A673 (cell line): ENCODE measurements around the gene MUC20. TPM values are rescaled to one million over a fixed set of nuclear protein-coding genes. Genes with fewer than 3 reads are reported as not detected.
"Not testable (repeated sequence)": the region's sequence is repeated elsewhere in the genome, so short reads cannot be mapped to it uniquely, and the experiment has no call there.

Experiments
- BruUV-seq: library from RNA; stranded (reverse); fragments of 400-500 nt; replicated peaks from 2 replicates; lab custom pipeline; 2021; lab: Mats Ljungman, UMichigan
- CTCF ChIA-PET: fragments of 300-600 bp; sonication (Branson Sonifier 250); formaldehyde crosslinking; loops from one replicate; lab custom pipeline; 2022; ENCODE audit warnings: antibody characterized with exemption; lab: Charles Lee
- POLR2A ChIA-PET: fragments of 300-600 bp; sonication (Branson Sonifier 250); formaldehyde crosslinking; loops from one replicate; lab custom pipeline; 2022; ENCODE audit warnings: antibody characterized with exemption; ENCODE audit not compliant: low non-redundant PET; lab: Charles Lee
- DNase-seq: peaks from one replicate; pipeline ENCODE4 v3.0.0-alpha.2; 2015; ENCODE audit warnings: low spot score
- H3K27ac ChIP-seq: fragments of 200-600 bp; sonication (generic); 2 replicates; pipeline ENCODE4 v1.5.1; 2016; ENCODE audit warnings: mixed run types, low read depth, mild to moderate bottlenecking, mixed read lengths, antibody characterized with exemption, low read length; ENCODE audit not compliant: poor library complexity, severe bottlenecking
- H3K27me3 ChIP-seq: fragments of 200-600 bp; sonication (generic); replicated peaks from 2 replicates; pipeline ENCODE4 v1.6.1; 2017; ENCODE audit warnings: mixed run types, low read depth, mild to moderate bottlenecking, mixed read lengths, antibody characterized with exemption, low read length; ENCODE audit not compliant: insufficient read depth, poor library complexity
- H3K36me3 ChIP-seq: fragments of 200-600 bp; sonication (generic); 2 replicates; pipeline ENCODE4 v1.6.1; 2016; ENCODE audit warnings: mixed run types, mild to moderate bottlenecking, mixed read lengths, antibody characterized with exemption, low read length; ENCODE audit not compliant: insufficient read depth, poor library complexity, severe bottlenecking
- H3K4me1 ChIP-seq: fragments of 200-600 bp; sonication (generic); 2 replicates; pipeline ENCODE4 v1.6.1; 2017; ENCODE audit warnings: mixed run types, mild to moderate bottlenecking, mixed read lengths, antibody characterized with exemption, low read length; ENCODE audit not compliant: insufficient read depth, poor library complexity, severe bottlenecking
- H3K4me3 ChIP-seq: fragments of 200-600 bp; sonication (generic); 2 replicates; pipeline ENCODE4 v1.5.1; 2016; ENCODE audit warnings: low read depth, mixed run types, mild to moderate bottlenecking, mixed read lengths, low read length; ENCODE audit not compliant: poor library complexity, severe bottlenecking
- H3K9me3 ChIP-seq: fragments of 200-600 bp; sonication (generic); 2 replicates; pipeline ENCODE4 v1.6.1; 2016; ENCODE audit warnings: mixed run types, low read depth, mild to moderate bottlenecking, mixed read lengths, antibody characterized with exemption, low read length; ENCODE audit not compliant: poor library complexity, severe bottlenecking
- EZH2 ChIP-seq: fragments of 200-600 bp; sonication (generic); IDR thresholded peaks from 2 replicates; pipeline ENCODE4 v1.6.1; 2017; ENCODE audit warnings: borderline replicate concordance, low read depth, mild to moderate bottlenecking, mixed read lengths, antibody characterized with exemption, low read length; ENCODE audit not compliant: poor library complexity, severe bottlenecking
- intact Hi-C: fragments of 100-400 bp; cut with micrococcal nuclease; formaldehyde crosslinking; loops from one replicate; pipeline ENCODE4 v1.10.0; 2022; ENCODE audit not compliant: unreplicated experiment
- total RNA-seq: library from RNA; stranded (reverse); gene quantifications from 2 replicates; pipeline ENCODE4 v1.2.3, GENCODE V29; 2021
- TF ChIP-seq, protein P1 (sequence below): fragments of 300-800, 200-600 bp; sonication (generic); conservative IDR thresholded peaks from 2 replicates; pipeline ENCODE4 v1.5.1; 2017; ENCODE audit warnings: low read depth, mild to moderate bottlenecking, antibody characterized with exemption, low read length, moderate library complexity, mixed read lengths

Gene MUC20
- total RNA-seq, 1 experiment from 2014 or later: 1.1 TPM

DNA sequence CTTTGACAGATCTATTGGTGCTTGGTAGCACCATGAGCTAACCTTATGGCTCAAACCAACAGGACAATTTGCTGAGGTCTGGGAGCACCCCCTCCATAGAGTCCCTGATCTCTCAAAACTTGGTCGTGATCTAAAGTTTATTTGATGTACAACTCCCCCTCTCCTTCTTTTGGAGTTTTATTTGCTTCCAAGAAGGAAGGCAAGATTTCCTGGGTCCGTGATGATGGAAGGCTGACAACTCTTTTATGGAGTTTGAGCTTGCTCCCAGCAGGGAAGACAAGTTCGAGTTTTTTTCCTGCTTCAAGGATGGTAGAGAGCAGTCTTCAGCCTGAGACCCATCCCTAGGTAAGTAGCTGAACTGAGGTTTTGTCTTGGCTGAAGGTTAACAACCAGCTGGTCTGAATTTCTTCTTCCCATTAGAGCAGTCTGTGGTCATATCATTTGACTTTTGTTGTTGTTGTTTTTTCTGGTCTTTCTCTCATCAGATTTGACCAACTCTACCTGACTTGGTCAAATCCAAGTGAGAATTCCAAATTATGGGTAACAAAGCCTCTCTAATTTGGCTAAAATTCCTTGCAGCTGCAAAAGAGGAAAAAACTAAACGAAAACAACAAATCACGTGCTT is 2.8 kb upstream of the MUC20 start:
- Histone ChIP-seq H3K4me1 (no peaks in the 10 kb centered on the region), H3K36me3 (no peaks in the 10 kb centered on the region), H3K4me3 (no peak overlapping the region), H3K9me3 (no peaks in the 10 kb centered on the region), H3K27ac (no peak overlapping the region), H3K27me3 (no peaks in the 10 kb centered on the region)
- no peak for TF ChIP-seq EZH2
- TF ChIP-seq, protein P1, sequence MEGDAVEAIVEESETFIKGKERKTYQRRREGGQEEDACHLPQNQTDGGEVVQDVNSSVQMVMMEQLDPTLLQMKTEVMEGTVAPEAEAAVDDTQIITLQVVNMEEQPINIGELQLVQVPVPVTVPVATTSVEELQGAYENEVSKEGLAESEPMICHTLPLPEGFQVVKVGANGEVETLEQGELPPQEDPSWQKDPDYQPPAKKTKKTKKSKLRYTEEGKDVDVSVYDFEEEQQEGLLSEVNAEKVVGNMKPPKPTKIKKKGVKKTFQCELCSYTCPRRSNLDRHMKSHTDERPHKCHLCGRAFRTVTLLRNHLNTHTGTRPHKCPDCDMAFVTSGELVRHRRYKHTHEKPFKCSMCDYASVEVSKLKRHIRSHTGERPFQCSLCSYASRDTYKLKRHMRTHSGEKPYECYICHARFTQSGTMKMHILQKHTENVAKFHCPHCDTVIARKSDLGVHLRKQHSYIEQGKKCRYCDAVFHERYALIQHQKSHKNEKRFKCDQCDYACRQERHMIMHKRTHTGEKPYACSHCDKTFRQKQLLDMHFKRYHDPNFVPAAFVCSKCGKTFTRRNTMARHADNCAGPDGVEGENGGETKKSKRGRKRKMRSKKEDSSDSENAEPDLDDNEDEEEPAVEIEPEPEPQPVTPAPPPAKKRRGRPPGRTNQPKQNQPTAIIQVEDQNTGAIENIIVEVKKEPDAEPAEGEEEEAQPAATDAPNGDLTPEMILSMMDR: no peak
- intact Hi-C loops: no loop called here
- no TSS peak for BruUV-seq
- DNase-seq: no peak
- ChIA-PET POLR2A (no interaction called here), CTCF (no interaction called here)

DNA sequence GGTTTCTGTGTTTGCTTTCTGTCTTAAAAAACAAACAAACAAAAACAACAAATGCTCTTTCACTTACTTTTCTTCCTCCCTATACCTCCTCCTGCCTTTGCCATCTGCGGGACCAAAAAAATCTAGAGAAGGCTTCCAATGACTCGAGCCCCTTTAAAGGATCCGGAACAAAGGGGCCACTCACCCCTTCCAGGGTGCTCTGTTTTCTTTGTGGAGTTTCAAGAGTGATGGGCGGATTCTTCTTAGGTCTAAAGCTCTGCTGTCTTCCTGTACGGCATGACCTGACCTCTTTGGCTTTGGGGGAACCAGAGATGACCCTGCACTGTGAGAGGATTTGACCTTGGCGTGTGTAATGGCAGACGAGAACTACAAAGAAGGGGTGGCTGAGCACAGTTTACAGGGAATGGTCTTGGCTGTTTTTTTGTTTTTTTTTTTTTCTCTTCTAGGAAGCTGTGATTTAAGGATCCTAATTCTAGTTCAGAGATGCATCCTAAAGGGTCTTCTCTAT is 2.2 kb upstream of the MUC20 start:
- intact Hi-C loops: no loop called here
- POLR2A ChIA-PET: interaction anchor here (0.6 kb wide), 1 partner anchor 243 kb away, joined by 3 read pairs; no protein-coding TSS in a partner anchor
- H3K27me3 ChIP-seq: no peaks in the 10 kb centered on the region
- BruUV-seq: no TSS peak
- no peaks in the 10 kb centered on the region for H3K36me3 ChIP-seq
- no peaks in the 10 kb centered on the region for H3K4me1 ChIP-seq
- no peak overlapping the region for H3K27ac ChIP-seq
- CTCF ChIA-PET: no interaction called here
- TF ChIP-seq, protein P1: no peak
- no peak for TF ChIP-seq EZH2
- no peak for DNase-seq
- H3K9me3 ChIP-seq: no peaks in the 10 kb centered on the region
- no peak overlapping the region for H3K4me3 ChIP-seq

DNA sequence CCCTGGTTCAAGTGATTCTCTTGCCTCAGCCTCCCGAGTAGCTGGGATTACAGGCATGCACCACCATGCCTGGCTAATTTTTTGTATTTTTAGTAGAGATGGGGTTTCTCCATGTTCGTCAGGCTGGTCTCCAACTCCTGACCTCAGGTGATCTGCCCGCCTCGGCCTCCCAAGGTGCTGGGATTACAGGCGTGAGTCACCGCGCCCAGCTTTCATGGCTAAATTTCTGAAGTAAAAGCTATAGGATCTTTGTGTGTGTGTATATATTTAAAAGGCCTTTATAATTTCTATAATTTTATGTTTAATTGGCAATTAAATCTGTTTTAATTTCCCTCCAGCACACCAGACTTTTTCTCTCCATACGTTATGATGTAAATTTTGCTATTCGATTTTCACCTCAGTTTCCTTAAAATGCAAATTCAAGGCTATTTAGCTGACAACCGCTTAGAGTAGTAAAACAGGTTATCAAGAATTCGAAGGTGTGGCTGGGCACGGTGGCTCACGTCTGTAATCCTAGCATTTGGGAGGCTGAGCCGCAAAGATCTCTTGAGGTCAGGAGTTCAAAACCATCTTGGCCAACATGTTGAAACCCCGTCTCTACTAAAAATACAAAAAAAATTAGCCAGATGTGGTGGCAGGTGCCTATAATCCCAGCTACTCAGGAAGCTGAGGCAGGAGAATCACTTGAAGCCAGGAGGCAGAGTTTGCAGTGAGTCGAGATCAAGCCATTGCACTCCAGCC is 1.1 kb upstream of the MUC20 start:
- POLR2A ChIA-PET, H3K4me1 ChIP-seq, H3K36me3 ChIP-seq, H3K27me3 ChIP-seq, CTCF ChIA-PET, H3K9me3 ChIP-seq, DNase-seq, H3K27ac ChIP-seq, H3K4me3 ChIP-seq, BruUV-seq: not testable (repeated sequence)
- intact Hi-C loops: loop anchor here (5.0 kb wide), 1 partner anchor 102 kb away; no protein-coding TSS in a partner anchor

DNA sequence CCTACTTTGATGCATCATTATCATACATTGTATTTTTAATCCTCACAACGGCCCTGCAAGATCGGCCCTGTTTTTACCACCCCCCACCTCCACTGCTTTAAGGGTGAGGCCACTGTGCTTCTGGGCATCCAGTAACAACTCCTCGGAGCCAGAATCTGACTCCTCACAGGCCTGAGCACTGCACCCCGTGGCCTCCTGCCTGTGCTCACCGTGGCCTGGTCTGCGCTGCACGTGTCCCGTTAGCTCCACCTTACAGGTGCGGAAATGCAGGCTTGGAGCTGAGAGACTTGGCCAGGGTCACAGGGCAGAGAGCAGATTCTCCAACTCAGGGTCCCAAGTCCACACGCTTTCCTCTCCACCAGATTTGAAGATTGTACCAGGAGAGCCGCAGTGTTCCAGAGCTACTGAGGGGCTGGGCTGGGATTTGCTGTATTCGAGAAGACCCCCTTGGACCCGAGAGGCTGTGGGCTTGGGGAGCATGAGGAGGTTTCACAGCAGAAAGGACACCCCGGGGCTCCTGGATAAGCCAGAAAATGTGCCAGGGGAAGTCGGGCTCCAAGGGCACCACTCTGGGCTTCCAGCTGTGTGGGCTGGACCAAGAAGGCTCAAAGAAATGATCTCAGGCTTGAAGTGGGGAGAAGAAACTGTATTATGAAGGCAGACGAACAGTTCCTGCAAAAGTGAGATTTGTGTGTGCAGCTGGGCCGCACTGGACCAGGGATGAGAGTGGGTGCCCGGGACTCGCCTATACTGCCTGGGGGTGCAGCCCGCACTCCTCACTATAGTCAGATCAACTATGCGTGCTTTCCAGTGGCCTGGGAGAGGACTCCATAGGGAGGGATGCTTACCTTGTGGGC is 1.6 kb downstream of the MUC20 start:
- H3K36me3 ChIP-seq, CTCF ChIA-PET, BruUV-seq, H3K9me3 ChIP-seq, POLR2A ChIA-PET, H3K4me1 ChIP-seq, H3K4me3 ChIP-seq, H3K27me3 ChIP-seq, DNase-seq, H3K27ac ChIP-seq: not testable (repeated sequence)
- intact Hi-C loops: loop anchor here (5.0 kb wide), 1 partner anchor 105 kb away; no protein-coding TSS in a partner anchor

DNA sequence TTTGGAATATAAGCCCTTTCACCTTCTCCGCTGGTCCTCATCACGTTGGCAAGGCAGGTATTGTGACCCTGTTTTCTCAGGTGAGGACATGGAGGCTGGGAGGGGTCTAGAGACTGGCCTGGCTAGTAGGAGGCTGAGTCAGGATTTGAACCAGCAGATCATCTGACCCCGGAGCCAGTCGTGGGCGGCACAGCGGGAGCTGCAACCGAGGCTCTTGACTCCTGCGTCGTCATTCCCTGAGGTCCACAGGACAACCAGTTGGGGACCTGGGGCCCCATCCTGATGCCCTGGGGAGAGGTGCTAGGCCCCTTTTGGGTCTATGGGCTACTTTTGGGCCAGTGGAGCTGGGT is 2.2 kb downstream of the MUC20 start:
- H3K27ac ChIP-seq, DNase-seq, H3K36me3 ChIP-seq, POLR2A ChIA-PET, H3K4me3 ChIP-seq, CTCF ChIA-PET, H3K27me3 ChIP-seq, BruUV-seq, H3K4me1 ChIP-seq, H3K9me3 ChIP-seq: not testable (repeated sequence)
- intact Hi-C loops: loop anchor here (5.0 kb wide), 1 partner anchor 106 kb away; no protein-coding TSS in a partner anchor
